KMS-11 (cell line): Measurements from ENCODE around the gene SAG.
A peak's percentile ranks its signal among the peaks of the same experiment; 100 is the strongest.

Experiments used
- H2AFZ ChIP-seq: fragments of 200-600 bp; sonication (generic); 2 replicates; pipeline ENCODE4 v1.6.1; 2016; ENCODE audit warnings: antibody characterized with exemption, mixed run types, low read depth
- H3K27ac ChIP-seq: fragments of 200-600 bp; sonication (generic); 2 replicates; pipeline ENCODE4 v1.6.1; 2016; ENCODE audit warnings: mild to moderate bottlenecking, mixed run types
- H3K27me3 ChIP-seq: fragments of 200-600 bp; sonication (generic); 2 replicates; pipeline ENCODE4 v1.6.1; 2017; ENCODE audit warnings: mild to moderate bottlenecking, low read depth, mixed run types, moderate library complexity; ENCODE audit not compliant: insufficient read depth
- H3K36me3 ChIP-seq: fragments of 200-600 bp; sonication (generic); 2 replicates; pipeline ENCODE4 v1.6.1; 2017; ENCODE audit warnings: mild to moderate bottlenecking, mixed run types; ENCODE audit not compliant: insufficient read depth
- H3K4me1 ChIP-seq: fragments of 200-600 bp; sonication (generic); 2 replicates; pipeline ENCODE4 v1.6.1; 2016; ENCODE audit warnings: mild to moderate bottlenecking, low read depth, mixed run types; ENCODE audit not compliant: poor library complexity, severe bottlenecking
- H3K4me2 ChIP-seq: fragments of 200-600 bp; sonication (generic); 2 replicates; pipeline ENCODE4 v1.7.0; 2016; ENCODE audit warnings: mild to moderate bottlenecking, mixed run types
- H3K4me3 ChIP-seq: fragments of 200-600 bp; sonication (generic); IDR thresholded peaks from 2 replicates; pipeline ENCODE4 v1.6.1; 2017; ENCODE audit warnings: low read depth, low read length, mixed read lengths; ENCODE audit not compliant: insufficient read depth
- H3K79me2 ChIP-seq: fragments of 200-600 bp; sonication (generic); 2 replicates; pipeline ENCODE4 v1.6.1; 2016; ENCODE audit warnings: low read depth, mixed run types; ENCODE audit not compliant: insufficient read depth
- H3K9ac ChIP-seq: fragments of 200-600 bp; sonication (generic); 2 replicates; pipeline ENCODE4 v1.6.1; 2016; ENCODE audit warnings: mild to moderate bottlenecking, mixed run types
- H4K20me1 ChIP-seq: fragments of 200-600 bp; sonication (generic); 2 replicates; pipeline ENCODE4 v1.6.1; 2016; ENCODE audit warnings: mild to moderate bottlenecking, mixed run types; ENCODE audit not compliant: insufficient read depth
- TF ChIP-seq, protein P1 (sequence below): fragments of 200-600 bp; sonication (generic); conservative IDR thresholded peaks from 2 replicates; pipeline ENCODE4 v1.6.1; 2017; ENCODE audit warnings: low read depth, mild to moderate bottlenecking, antibody characterized with exemption, low read length, moderate library complexity, mixed read lengths

The SAG gene

DNA sequence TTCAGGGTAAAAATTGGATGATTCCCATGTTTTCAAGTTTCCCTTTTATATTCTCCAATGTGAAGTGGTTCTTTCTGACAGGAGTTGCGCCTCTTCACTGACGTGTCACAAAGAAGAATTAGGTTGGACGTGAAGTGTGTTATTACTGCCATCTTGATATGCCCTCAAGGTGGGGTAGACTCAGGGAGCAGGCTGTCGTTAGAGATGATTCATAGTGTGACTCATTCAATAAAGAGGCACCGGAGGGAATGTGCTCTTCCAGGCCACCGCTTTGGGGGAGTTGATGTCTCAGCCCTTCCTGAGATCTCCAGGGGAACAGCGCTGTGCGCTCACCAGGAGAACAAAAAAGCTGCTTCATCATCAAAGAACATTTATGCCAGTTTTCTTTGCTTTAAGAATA lies 43.1 kb downstream of the SAG start:
- TF ChIP-seq, protein P1, sequence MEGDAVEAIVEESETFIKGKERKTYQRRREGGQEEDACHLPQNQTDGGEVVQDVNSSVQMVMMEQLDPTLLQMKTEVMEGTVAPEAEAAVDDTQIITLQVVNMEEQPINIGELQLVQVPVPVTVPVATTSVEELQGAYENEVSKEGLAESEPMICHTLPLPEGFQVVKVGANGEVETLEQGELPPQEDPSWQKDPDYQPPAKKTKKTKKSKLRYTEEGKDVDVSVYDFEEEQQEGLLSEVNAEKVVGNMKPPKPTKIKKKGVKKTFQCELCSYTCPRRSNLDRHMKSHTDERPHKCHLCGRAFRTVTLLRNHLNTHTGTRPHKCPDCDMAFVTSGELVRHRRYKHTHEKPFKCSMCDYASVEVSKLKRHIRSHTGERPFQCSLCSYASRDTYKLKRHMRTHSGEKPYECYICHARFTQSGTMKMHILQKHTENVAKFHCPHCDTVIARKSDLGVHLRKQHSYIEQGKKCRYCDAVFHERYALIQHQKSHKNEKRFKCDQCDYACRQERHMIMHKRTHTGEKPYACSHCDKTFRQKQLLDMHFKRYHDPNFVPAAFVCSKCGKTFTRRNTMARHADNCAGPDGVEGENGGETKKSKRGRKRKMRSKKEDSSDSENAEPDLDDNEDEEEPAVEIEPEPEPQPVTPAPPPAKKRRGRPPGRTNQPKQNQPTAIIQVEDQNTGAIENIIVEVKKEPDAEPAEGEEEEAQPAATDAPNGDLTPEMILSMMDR = no peak
- Histone ChIP-seq H3K27me3 (no peaks in the 10 kb centered on the region), H3K79me2 (peaks cover 6% of the 10 kb centered on the region; the same call in 1 of the 2 replicates), H4K20me1 (no peaks in the 10 kb centered on the region), H3K4me1 (peaks cover 11% of the 10 kb centered on the region), H2AFZ (no peak overlapping the region), H3K27ac (no peak overlapping the region), H3K4me3 (no peak overlapping the region), H3K36me3 (no peaks in the 10 kb centered on the region), H3K4me2 (no peak overlapping the region), H3K9ac (no peak overlapping the region)

- H3K9ac ChIP-seq = no peak overlapping the region
- H3K27me3 ChIP-seq = no peaks in the 10 kb centered on the region
- no peak overlapping the region for H2AFZ ChIP-seq
- H3K79me2 ChIP-seq = peaks cover 11% of the 10 kb centered on the region; the same call in 1 of the 2 replicates
- no peaks in the 10 kb centered on the region for H3K36me3 ChIP-seq
- H3K4me1 ChIP-seq = peaks cover 16% of the 10 kb centered on the region
- no peak overlapping the region for H3K4me2 ChIP-seq
- H3K27ac ChIP-seq = no peak overlapping the region
- H3K4me3 ChIP-seq = no peak overlapping the region
- no peaks in the 10 kb centered on the region for H4K20me1 ChIP-seq
- TF ChIP-seq, protein P1 = no peak
Observed at GRCh38 chr2:233351423-233351822, 43.8 kb downstream of the SAG start.

DNA sequence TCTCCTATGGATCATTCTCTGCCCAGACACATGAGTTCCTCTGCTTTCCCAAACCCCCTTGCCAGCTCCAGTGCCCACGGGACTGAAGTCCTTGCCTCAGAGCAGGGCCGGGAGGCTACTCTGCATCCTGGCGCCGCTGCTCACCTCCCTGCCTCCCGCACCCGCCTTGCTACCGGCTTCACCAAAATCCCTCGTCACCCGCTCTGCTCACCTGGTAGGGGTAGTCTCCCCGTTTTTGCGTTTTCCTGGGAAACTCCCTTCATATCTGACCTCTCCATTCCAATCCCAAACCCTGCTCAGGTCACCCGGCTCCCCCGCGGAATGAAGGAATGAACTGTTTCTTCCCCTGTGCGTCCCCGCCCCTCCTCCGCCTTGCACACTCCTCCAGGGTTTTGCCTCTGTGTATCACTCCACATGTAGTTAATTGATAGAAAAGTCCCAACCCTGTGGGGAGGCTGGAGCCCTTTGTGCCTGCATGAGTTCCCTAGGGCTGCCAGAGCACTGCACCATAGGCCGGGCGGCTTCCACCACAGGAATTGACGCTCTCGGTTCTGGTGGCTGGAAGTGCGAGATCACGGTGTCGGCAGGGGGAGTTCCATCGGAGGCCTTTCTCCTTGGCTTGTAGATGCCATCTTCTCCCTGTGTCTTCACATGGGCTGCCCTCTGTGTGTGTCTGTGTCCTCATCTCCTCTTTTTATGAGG lies 44.7 kb downstream of the SAG start:
- no peak overlapping the region for H3K4me2 ChIP-seq
- H3K9ac ChIP-seq = no peak overlapping the region
- no peak overlapping the region for H3K27ac ChIP-seq
- TF ChIP-seq, protein P1 = no peak
- no peaks in the 10 kb centered on the region for H3K36me3 ChIP-seq
- peaks cover 11% of the 10 kb centered on the region; the same call in 1 of the 2 replicates for H3K79me2 ChIP-seq
- no peak overlapping the region for H2AFZ ChIP-seq
- peaks cover 16% of the 10 kb centered on the region for H3K4me1 ChIP-seq
- no peaks in the 10 kb centered on the region for H4K20me1 ChIP-seq
- no peak overlapping the region for H3K4me3 ChIP-seq
- no peaks in the 10 kb centered on the region for H3K27me3 ChIP-seq

DNA sequence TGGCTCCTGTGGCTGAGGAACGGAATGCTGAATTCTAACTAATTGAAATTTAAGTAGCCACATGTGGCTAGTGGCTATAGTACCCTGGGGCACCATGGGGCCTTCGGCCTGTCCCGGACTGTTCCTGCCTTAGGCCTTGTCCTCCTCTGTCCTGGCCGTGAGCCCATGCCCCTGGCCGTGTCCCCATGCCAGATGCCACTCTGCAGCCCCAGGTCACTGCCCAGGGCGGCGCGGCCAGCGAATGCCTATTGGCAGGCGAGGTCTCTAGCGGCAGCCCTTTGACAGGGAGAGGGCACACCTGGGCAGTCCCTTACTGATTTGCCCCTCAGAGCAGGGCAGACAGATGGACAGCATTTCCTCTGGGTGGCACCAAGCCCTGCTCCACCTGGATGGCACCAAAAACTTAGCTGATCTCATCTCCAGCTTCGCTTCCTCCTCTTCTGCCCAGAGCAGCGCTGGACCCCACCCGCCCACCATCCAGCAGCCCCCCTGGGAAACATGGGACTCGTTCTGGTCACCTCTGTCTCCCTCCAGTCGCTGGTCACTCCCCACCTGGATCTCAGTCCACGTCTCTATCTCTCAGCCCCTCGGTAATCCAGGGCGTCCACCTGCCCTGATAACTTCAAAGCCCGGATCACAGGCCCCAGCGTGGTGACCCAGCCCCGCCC lies 45.6 kb downstream of the SAG start:
- Histone ChIP-seq H3K79me2 (peaks cover 16% of the 10 kb centered on the region; the same call in 1 of the 2 replicates), H4K20me1 (no peaks in the 10 kb centered on the region), H3K27me3 (no peaks in the 10 kb centered on the region), H3K27ac (no peak overlapping the region), H3K4me2 (peak overlapping the region; percentile 91; the same call in 1 of the 2 replicates), H3K9ac (peak overlapping the region; percentile 63; the same call in 1 of the 2 replicates), H3K4me3 (no peak overlapping the region), H2AFZ (peak overlapping the region; percentile 100), H3K4me1 (peaks cover 16% of the 10 kb centered on the region), H3K36me3 (no peaks in the 10 kb centered on the region)
- TF ChIP-seq, protein P1 = no peak
